PC-3 (cell line): Measurements from ENCODE around the gene NFATC1. TPM values are rescaled to one million over a fixed set of nuclear protein-coding genes. Genes with fewer than 3 reads are reported as not detected.

Experiments used
- ATAC-seq: fragments of 200-7000 bp; cut with Tn5 transposase; 2 replicates; pipeline ENCODE4 v1.9.1; 2020; ENCODE audit warnings: mild to moderate bottlenecking, moderate library complexity
- BruUV-seq: library from RNA; stranded (reverse); fragments of 400-500 nt; replicated peaks from 2 replicates; lab custom pipeline; 2021; lab: Mats Ljungman, UMichigan
- CTCF ChIA-PET: fragments of 300-600 bp; sonication (Branson Sonifier 250); formaldehyde crosslinking; loops from one replicate; lab custom pipeline; 2022; ENCODE audit warnings: antibody characterized with exemption; lab: Charles Lee
- POLR2A ChIA-PET: fragments of 300-600 bp; sonication (Branson Sonifier 250); formaldehyde crosslinking; loops from one replicate; lab custom pipeline; 2022; ENCODE audit warnings: antibody characterized with exemption; ENCODE audit not compliant: unreplicated experiment; lab: Charles Lee
- DNase-seq: peaks from one replicate; pipeline ENCODE4 v3.0.0-alpha.2; 2015
- H2AFZ ChIP-seq: fragments of 300-600 bp; sonication (generic); 2 replicates; pipeline ENCODE4 v1.6.0; 2016; ENCODE audit warnings: antibody characterized with exemption, low read length
- H3F3A ChIP-seq: fragments of 300-600 bp; sonication (generic); one replicate; pipeline ENCODE4 v1.6.0; 2017; ENCODE audit warnings: antibody characterized with exemption, low read length, control low read depth, mild to moderate bottlenecking; ENCODE audit not compliant: unreplicated experiment
- H3K27ac ChIP-seq: fragments of 300-600 bp; sonication (generic); 2 replicates; pipeline ENCODE4 v1.5.1; 2016; ENCODE audit warnings: mild to moderate bottlenecking, low read length
- H3K27me3 ChIP-seq: fragments of 300-600 bp; sonication (generic); 2 replicates; pipeline ENCODE4 v1.6.1; 2016; ENCODE audit warnings: low read length, mixed read lengths
- H3K36me3 ChIP-seq: fragments of 300-600 bp; sonication (generic); 2 replicates; pipeline ENCODE4 v1.6.1; 2016; ENCODE audit warnings: low read depth, mixed run types, low read length, mixed read lengths
- H3K4me1 ChIP-seq: fragments of 300-600 bp; sonication (generic); 2 replicates; pipeline ENCODE4 v1.5.1; 2016; ENCODE audit warnings: low read length; ENCODE audit not compliant: insufficient read depth
- H3K4me2 ChIP-seq: fragments of 300-600 bp; sonication (generic); 2 replicates; pipeline ENCODE4 v1.6.0; 2016; ENCODE audit warnings: low read length
- H3K4me3 ChIP-seq: fragments of 300-600 bp; sonication (generic); 2 replicates; pipeline ENCODE4 v1.5.1; 2016; ENCODE audit warnings: mild to moderate bottlenecking, low read length, mixed read lengths
- H3K79me2 ChIP-seq: fragments of 300-600 bp; sonication (generic); 2 replicates; pipeline ENCODE4 v1.6.1; 2017; ENCODE audit warnings: low read length, mixed read lengths
- H3K9ac ChIP-seq: fragments of 300-600 bp; sonication (generic); 2 replicates; pipeline ENCODE4 v1.6.0; 2016; ENCODE audit warnings: mild to moderate bottlenecking, low read length
- H3K9me2 ChIP-seq: fragments of 300-600 bp; sonication (generic); replicated peaks from 2 replicates; pipeline ENCODE4 v1.6.1; 2016; ENCODE audit warnings: mixed run types, low read length, mixed read lengths
- H3K9me3 ChIP-seq: fragments of 300-600 bp; sonication (generic); 2 replicates; pipeline ENCODE4 v1.6.1; 2016; ENCODE audit warnings: low read length, mixed read lengths
- H4K20me1 ChIP-seq: fragments of 300-600 bp; sonication (generic); 2 replicates; pipeline ENCODE4 v1.6.1; 2016; ENCODE audit warnings: low read length, mixed read lengths
- CTCF ChIP-seq: fragments of 300-600 bp; sonication (generic); conservative IDR thresholded peaks from 2 replicates; pipeline ENCODE4 v1.5.1; 2017; ENCODE audit warnings: antibody characterized with exemption, low read depth, mild to moderate bottlenecking, low read length
- EZH2 ChIP-seq: fragments of 300-600 bp; sonication (generic); IDR thresholded peaks from one replicate; pipeline ENCODE4 v1.6.1; 2017; ENCODE audit warnings: antibody characterized with exemption, mild to moderate bottlenecking, low read length; ENCODE audit not compliant: unreplicated experiment
- EZH2phosphoT487 ChIP-seq: fragments of 300-600 bp; sonication (generic); IDR thresholded peaks from 2 replicates; pipeline ENCODE4 v1.6.1; 2018; ENCODE audit warnings: mild to moderate bottlenecking, antibody characterized with exemption, low read length, borderline replicate concordance
- intact Hi-C: fragments of 100-400 bp; cut with micrococcal nuclease; formaldehyde crosslinking; loops from 2 replicates; pipeline ENCODE4 v1.9.0; 2023
- total RNA-seq: library from RNA; depleted of rRNA; stranded (reverse); fragments of >200 nt; gene quantifications from 2 replicates; pipeline ENCODE4 v1.2.3, GENCODE V29; 2014

NFATC1 gene
- total RNA-seq, 1 experiment from 2014 or later, result 5.9 TPM

- no peaks in the 10 kb centered on the region for H3K9me3 ChIP-seq
- no peak overlapping the region for H3K9ac ChIP-seq
- no peaks in the 10 kb centered on the region for H4K20me1 ChIP-seq
- H3K4me2 ChIP-seq, result no peak overlapping the region
- no peak overlapping the region for H3K4me3 ChIP-seq
- ChIA-PET POLR2A (no interaction called here), CTCF (no interaction called here)
- DNase-seq (no peak), ATAC-seq (no peak)
- no peak overlapping the region for H3K27ac ChIP-seq
- H3K27me3 ChIP-seq, result no peaks in the 10 kb centered on the region
- no peaks in the 10 kb centered on the region for H3K36me3 ChIP-seq
- no peaks in the 10 kb centered on the region for H3K79me2 ChIP-seq
- TF ChIP-seq CTCF (no peak), EZH2phosphoT487 (no peak), EZH2 (no peak)
- no peaks in the 10 kb centered on the region for H3K4me1 ChIP-seq
- H2AFZ ChIP-seq, result no peak overlapping the region
- H3K9me2 ChIP-seq, result no peaks in the 10 kb centered on the region
- BruUV-seq, result no TSS peak
- intact Hi-C loops, result no loop called here
- H3F3A ChIP-seq, result no peaks in the 10 kb centered on the region
Measured at GRCh38 chr18:79411614-79412526, 16.1 kb downstream of the NFATC1 start.

DNA sequence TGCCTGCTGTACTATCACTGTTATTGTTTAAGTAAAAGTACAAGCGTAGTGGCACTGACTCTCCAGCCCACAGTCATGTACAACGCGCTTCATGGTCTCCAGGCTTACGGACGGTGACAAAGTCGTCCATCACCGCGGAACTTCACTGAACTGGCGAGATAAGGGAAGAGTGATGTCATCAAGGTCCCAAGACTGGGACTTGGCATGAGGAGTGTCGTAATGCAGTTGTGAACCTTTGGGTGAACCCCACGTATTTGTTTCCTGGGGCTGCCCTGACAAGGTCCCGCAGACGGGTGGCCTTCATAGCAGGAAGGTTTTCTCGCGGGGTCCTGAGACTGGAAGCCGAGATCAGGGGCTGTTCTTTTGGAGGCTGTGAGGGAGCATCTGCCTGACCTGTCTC, 17.3 kb downstream of the NFATC1 start:
- Histone ChIP-seq H2AFZ (no peak overlapping the region), H3K27me3 (no peaks in the 10 kb centered on the region), H3K36me3 (no peaks in the 10 kb centered on the region), H3F3A (no peaks in the 10 kb centered on the region), H4K20me1 (no peaks in the 10 kb centered on the region), H3K4me1 (no peaks in the 10 kb centered on the region), H3K4me3 (no peak overlapping the region), H3K27ac (no peak overlapping the region), H3K9me2 (no peaks in the 10 kb centered on the region), H3K4me2 (no peak overlapping the region), H3K9ac (no peak overlapping the region), H3K9me3 (no peaks in the 10 kb centered on the region), H3K79me2 (no peaks in the 10 kb centered on the region)
- CTCF ChIA-PET, result no interaction called here
- no TSS peak for BruUV-seq
- intact Hi-C loops, result no loop called here
- DNase-seq, result no peak
- POLR2A ChIA-PET, result no interaction called here
- TF ChIP-seq CTCF (no peak), EZH2 (no peak)
- no peak for ATAC-seq

- H2AFZ ChIP-seq, result no peak overlapping the region
- no peaks in the 10 kb centered on the region for H3K9me3 ChIP-seq
- H3K36me3 ChIP-seq, result no peaks in the 10 kb centered on the region
- no peak overlapping the region for H3K27ac ChIP-seq
- ChIA-PET CTCF (interaction anchor here (0.6 kb wide), 1 partner anchor 537 kb away, joined by 3 read pairs; no protein-coding TSS in a partner anchor), POLR2A (no interaction called here)
- no TSS peak for BruUV-seq
- ATAC-seq (no peak), DNase-seq (no peak)
- no peaks in the 10 kb centered on the region for H3K9me2 ChIP-seq
- intact Hi-C loops, result no loop called here
- no peak overlapping the region for H3K4me3 ChIP-seq
- no peaks in the 10 kb centered on the region for H3K79me2 ChIP-seq
- no peaks in the 10 kb centered on the region for H3K4me1 ChIP-seq
- no peak overlapping the region for H3K4me2 ChIP-seq
- no peaks in the 10 kb centered on the region for H3K27me3 ChIP-seq
- TF ChIP-seq EZH2 (no peak), CTCF (no peak), EZH2phosphoT487 (no peak)
- H4K20me1 ChIP-seq, result no peaks in the 10 kb centered on the region
- H3K9ac ChIP-seq, result no peak overlapping the region
- no peaks in the 10 kb centered on the region for H3F3A ChIP-seq
Measured at GRCh38 chr18:79413426-79413825, 17.7 kb downstream of the NFATC1 start.
